Endothelial cell of coronary artery (primary cell): ENCODE measurements around the gene NUDT17. TPM values are rescaled to one million over a fixed set of nuclear protein-coding genes. Genes with fewer than 3 reads are reported as not detected.

ENCODE experiments used
- total RNA-seq: library from RNA; depleted of rRNA; stranded (reverse); fragments of >200 nt; gene quantifications from 2 replicates; pipeline ENCODE4 v1.2.3, GENCODE V29; 2014

Gene NUDT17, protein sequence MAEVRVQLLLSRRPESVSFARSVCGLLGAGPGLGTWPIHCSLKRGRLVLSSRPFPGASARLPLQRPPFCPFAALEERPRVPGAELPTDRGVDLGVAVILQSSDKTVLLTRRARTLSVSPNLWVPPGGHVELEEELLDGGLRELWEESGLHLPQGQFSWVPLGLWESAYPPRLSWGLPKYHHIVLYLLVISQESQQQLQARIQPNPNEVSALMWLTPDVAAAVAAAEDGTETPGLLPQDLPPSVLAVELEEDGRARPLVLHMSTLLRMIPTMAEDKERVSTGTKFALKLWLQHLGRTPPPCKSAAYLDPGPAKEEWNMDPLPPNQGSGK
- total RNA-seq, result 1.2 and 2.0 TPM in 2 replicates

DNA sequence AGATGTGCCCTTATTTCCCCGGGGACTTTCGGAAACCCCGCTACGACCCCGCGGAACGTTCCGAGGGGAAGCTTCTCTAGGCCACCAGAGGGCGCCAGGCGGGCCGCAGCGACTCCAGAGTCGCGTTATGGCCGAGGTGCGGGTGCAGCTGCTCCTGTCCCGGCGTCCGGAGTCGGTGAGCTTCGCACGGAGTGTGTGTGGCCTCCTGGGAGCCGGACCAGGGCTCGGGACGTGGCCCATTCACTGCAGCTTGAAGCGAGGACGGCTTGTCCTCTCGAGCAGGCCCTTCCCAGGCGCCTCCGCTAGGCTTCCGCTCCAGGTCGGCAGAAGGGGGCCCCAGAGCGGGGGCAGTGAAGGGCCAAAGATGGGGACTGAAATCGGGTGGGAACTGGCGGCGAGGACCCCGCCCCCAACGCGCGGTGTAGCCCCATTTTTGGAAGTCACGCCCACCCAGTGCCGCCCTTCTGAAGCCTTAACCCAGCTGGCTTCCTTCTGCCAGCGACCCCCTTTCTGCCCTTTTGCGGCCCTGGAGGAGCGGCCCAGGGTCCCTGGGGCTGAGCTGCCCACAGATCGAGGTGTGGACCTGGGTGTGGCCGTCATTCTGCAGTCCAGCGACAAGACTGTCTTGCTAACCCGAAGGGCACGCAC lies at the start of gene NUDT17:
Gene NUDT17 (plus strand): TSS at position 117 of the 648 bp plus-strand sequence. CDS start 11 bp downstream, at position 128.

DNA sequence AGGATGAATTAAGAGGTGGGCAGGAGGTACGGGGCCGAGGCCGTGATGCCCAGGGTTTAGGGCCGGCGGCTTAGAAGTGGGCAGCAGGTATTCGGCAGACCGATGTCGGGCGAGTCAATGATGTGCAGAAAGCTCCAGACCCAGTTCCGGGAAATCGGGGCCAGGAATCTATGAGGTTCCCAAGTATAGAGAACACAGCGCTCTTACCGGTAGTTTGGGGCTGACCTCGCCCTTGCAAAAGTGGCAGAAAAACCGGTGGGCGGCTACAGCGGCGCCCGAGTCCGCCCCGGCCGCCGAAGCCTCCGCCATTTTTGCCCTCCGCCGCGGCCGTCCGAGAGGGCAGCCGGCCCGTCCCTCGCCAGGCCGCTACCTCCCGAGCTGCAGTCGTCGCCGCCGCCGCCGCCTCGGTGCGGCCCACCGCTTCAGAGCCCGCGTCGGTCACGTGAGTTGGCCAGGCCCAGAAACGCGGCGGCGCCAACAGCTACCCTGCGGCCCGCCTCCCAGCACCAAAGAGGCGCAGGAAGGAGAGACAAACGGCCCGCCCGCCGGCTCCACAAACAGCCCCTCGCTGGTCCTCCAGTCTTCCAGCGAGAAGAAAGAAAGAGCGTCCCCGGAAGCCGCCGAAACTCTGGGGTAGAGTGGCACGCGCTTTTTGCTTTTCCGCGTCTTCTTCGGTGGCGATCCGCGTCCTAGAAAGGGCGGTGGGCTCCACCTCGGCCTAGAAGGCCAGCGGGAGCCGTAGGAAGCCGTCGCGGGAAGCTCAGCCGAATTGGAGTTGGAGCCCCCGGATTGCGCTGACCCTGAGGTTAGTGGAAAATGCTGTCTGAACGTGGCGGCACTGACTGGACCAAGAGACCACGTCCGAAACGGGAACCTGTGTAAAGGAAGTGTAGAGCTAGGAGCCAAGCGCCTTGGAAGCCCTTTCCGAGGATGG lies 21.6 kb upstream of the NUDT17 start, which contains the start of the genes POLR3C and RNF115:
Gene POLR3C (plus strand): TSS at position 636 of the 934 bp plus-strand sequence. CDS start 1,577 bp downstream, outside the sequence.
Gene RNF115 (minus strand): TSS at position 531 of the 934 bp plus-strand sequence. CDS start 222 bp downstream, at position 309.

DNA sequence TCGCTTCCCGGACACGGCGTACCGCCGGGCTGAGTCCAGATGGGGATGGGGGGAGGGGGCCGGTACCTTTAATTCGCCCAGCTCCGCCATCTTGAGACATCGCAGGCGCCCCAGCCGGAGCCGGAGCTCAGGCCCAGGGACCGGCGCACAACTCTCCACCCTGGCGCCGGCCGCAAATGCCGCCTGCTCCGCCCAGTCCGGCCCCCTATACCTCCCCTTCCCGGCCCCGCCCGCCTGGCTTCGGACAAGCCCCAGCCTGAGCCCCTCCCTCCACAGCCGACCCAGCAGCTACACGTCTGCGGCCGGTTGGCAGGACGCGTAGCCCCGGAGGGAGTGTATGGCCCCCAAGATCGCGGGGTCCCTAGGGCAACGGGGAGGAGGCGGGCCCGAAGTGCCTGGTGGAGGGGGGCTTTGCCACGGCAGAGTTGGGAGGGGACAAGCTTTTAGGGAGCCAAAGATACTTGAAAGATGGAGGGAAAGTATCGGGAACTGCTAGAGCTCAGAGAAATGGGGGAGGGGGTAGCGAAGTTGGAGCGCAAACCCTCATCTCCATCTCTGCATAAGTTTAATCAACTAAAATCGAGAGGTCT lies 13.6 kb downstream of the NUDT17 start, which contains the start of gene PIAS3:
Gene PIAS3 (minus strand): TSS at position 181 of the 590 bp plus-strand sequence. CDS start 91 bp downstream, at position 90.

DNA sequence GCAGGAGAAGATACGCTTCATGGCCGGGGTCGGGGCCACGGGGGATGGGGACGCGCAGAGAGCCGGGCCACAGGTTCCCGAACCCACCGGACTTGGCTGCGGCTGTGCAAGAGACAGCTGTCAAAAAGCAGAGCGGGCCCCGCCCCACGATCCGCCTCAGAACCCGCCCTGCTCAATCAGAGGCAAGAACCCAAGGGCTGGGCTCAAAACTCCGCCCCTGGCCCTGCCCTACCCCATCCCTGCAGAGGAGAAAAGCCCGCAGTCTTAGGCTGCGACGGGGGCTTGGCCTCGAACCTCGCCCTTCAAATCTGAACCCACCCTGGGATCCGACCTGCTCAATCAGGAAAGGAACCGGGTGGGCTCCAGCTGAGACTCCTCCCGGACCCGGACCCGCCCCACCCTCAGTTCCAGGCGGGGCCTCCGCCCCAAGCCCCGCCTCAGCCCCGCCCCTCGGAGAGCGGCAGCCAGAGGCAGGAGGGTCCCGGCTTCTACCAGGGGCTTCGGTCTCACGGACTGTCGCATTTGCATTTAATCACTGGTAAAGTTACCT lies 40.4 kb downstream of the NUDT17 start, which contains the start of gene ANKRD35:
Gene ANKRD35 (minus strand): TSS at position 129 of the 550 bp plus-strand sequence. CDS start 108 bp downstream, at position 21.

Other genes with a start within 250 kb of the NUDT17 start
- 22.7 and 23.0 TPM in 2 replicates for gene GPR89A, start 237.6 kb upstream of the NUDT17 start, total RNA-seq
- 0.09 and 0.19 TPM in 2 replicates for gene PDZK1, start 138.3 kb upstream of the NUDT17 start, total RNA-seq
- gene CD160, start 126.1 kb upstream of the NUDT17 start, total RNA-seq, result not detected in 2 replicates
- gene RNF115, start 21.5 kb upstream of the NUDT17 start, total RNA-seq, result 12.8 and 13.4 TPM in 2 replicates
- gene POLR3C, start 21.4 kb upstream of the NUDT17 start, total RNA-seq, result 26.2 and 27.8 TPM in 2 replicates
- gene PIAS3, start 13.5 kb downstream of the NUDT17 start, total RNA-seq, result 5.7 and 9.4 TPM in 2 replicates
- 0.28 and 0.81 TPM in 2 replicates for gene ANKRD35, start 40.2 kb downstream of the NUDT17 start, total RNA-seq
- gene ITGA10, start 64.4 kb downstream of the NUDT17 start, total RNA-seq, result 27.6 and 32.7 TPM in 2 replicates
- 24.5 and 25.9 TPM in 2 replicates for gene PEX11B, start 73.1 kb downstream of the NUDT17 start, total RNA-seq
- gene RBM8A, start 81.9 kb downstream of the NUDT17 start, total RNA-seq, result 153 and 236 TPM in 2 replicates
- gene LIX1L, start 112.4 kb downstream of the NUDT17 start, total RNA-seq, result 18.5 and 18.7 TPM in 2 replicates
- gene ANKRD34A, start 118.9 kb downstream of the NUDT17 start, total RNA-seq, result 0.27 and 0.28 TPM in 2 replicates
- gene POLR3GL, start 119.1 kb downstream of the NUDT17 start, total RNA-seq, result 11.2 and 13.2 TPM in 2 replicates
- 30.4 and 109 TPM in 2 replicates for gene TXNIP, start 150.9 kb downstream of the NUDT17 start, total RNA-seq
- gene HJV, start 176.1 kb downstream of the NUDT17 start, total RNA-seq, result not detected in 2 replicates